OCI-LY1 (cell line): Measurements from ENCODE around the gene MYOM1.

Source experiments
- CTCF ChIP-seq: fragments of 200-600 bp; sonication (generic), shearing (Covaris generic); IDR thresholded peaks from 2 replicates; pipeline ENCODE4 v1.5.1; 2017; ENCODE audit warnings: mild to moderate bottlenecking, antibody characterized with exemption, low read length, moderate library complexity, mixed read lengths
- EZH2 ChIP-seq: fragments of 200-600 bp; sonication (generic), shearing (Covaris generic); IDR thresholded peaks from 2 replicates; pipeline ENCODE4 v1.8.0; 2017; ENCODE audit warnings: borderline replicate concordance, mixed run types, mild to moderate bottlenecking, antibody characterized with exemption, low read length, moderate library complexity, mixed read lengths

- TF ChIP-seq CTCF (no peak), EZH2 (no peak)
Measured at GRCh38 chr18:3099327-3099726, 120.4 kb downstream of the MYOM1 start.
